DOHH2 (cell line): Measurements from ENCODE around the gene THTPA.

Experiments used
- H3F3A ChIP-seq: fragments of 200-600 bp; sonication (generic), shearing (Covaris generic); 2 replicates; pipeline ENCODE4 v1.6.0; 2016; ENCODE audit warnings: antibody characterized with exemption, mild to moderate bottlenecking; ENCODE audit not compliant: control insufficient read depth, insufficient read depth
- H3K27ac ChIP-seq: fragments of 200-600 bp; sonication (generic); 2 replicates; pipeline ENCODE4 v1.5.1; 2014; ENCODE audit warnings: low read depth, mild to moderate bottlenecking, low read length, moderate library complexity
- H3K27me3 ChIP-seq: fragments of 200-600 bp; sonication (generic); 2 replicates; pipeline ENCODE4 v1.6.1; 2014; ENCODE audit warnings: mild to moderate bottlenecking, low read length, mixed read lengths; ENCODE audit not compliant: control insufficient read depth
- H3K36me3 ChIP-seq: fragments of 200-600 bp; sonication (generic); 2 replicates; pipeline ENCODE4 v1.6.1; 2014; ENCODE audit warnings: mild to moderate bottlenecking, low read length, moderate library complexity, mixed read lengths; ENCODE audit not compliant: control insufficient read depth
- H3K4me1 ChIP-seq: fragments of 200-600 bp; sonication (generic); 2 replicates; pipeline ENCODE4 v1.6.1; 2014; ENCODE audit warnings: mild to moderate bottlenecking, low read length, mixed read lengths; ENCODE audit not compliant: control insufficient read depth
- H3K4me2 ChIP-seq: fragments of 200-600 bp; sonication (generic); 2 replicates; pipeline ENCODE4 v1.6.0; 2014; ENCODE audit warnings: mild to moderate bottlenecking, low read length, moderate library complexity
- H3K4me3 ChIP-seq: fragments of 200-600 bp; sonication (generic); 2 replicates; pipeline ENCODE4 v1.5.1; 2014; ENCODE audit warnings: mild to moderate bottlenecking, low read length, mixed read lengths
- H3K79me2 ChIP-seq: fragments of 200-600 bp; sonication (generic); 2 replicates; pipeline ENCODE4 v1.6.1; 2014; ENCODE audit warnings: mild to moderate bottlenecking, low read length, mixed read lengths; ENCODE audit not compliant: control insufficient read depth
- H3K9me2 ChIP-seq: fragments of 200-600 bp; sonication (generic); replicated peaks from 2 replicates; pipeline ENCODE4 v1.6.1; 2014; ENCODE audit warnings: mild to moderate bottlenecking, low read length, mixed read lengths; ENCODE audit not compliant: control insufficient read depth
- H3K9me3 ChIP-seq: fragments of 200-600 bp; sonication (generic); 2 replicates; pipeline ENCODE4 v1.6.1; 2014; ENCODE audit warnings: antibody characterized with exemption, low read length, mixed read lengths; ENCODE audit not compliant: control insufficient read depth, insufficient read depth
- H4K20me1 ChIP-seq: fragments of 200-600 bp; sonication (generic); 2 replicates; pipeline ENCODE4 v1.6.0; 2014; ENCODE audit warnings: low read depth, mild to moderate bottlenecking, antibody characterized with exemption, low read length, moderate library complexity; ENCODE audit not compliant: control insufficient read depth, insufficient read depth
- CTCF ChIP-seq: fragments of 200-600 bp; sonication (generic); IDR thresholded peaks from one replicate; pipeline ENCODE4 v1.5.1; 2014; ENCODE audit warnings: antibody characterized with exemption, mild to moderate bottlenecking, low read depth, low read length; ENCODE audit not compliant: poor library complexity, severe bottlenecking
- EZH2phosphoT487 ChIP-seq: fragments of 200-600 bp; sonication (generic); IDR thresholded peaks from 2 replicates; pipeline ENCODE4 v1.6.1; 2017; ENCODE audit warnings: borderline replicate concordance, mild to moderate bottlenecking, antibody characterized with exemption, low read length, moderate library complexity, mixed read lengths

THTPA gene

GRCh38 chr14:23577004-23577681 is 21.1 kb downstream of the THTPA start:
- no peak for TF ChIP-seq EZH2phosphoT487
- no peak for TF ChIP-seq CTCF
- Histone ChIP-seq H3K79me2 (no peaks in the 10 kb centered on the region), H3K4me3 (no peak overlapping the region), H3K4me2 (no peak overlapping the region), H3K27ac (no peak overlapping the region), H3K27me3 (peaks cover 30% of the 10 kb centered on the region), H3K4me1 (peaks cover 4% of the 10 kb centered on the region; the same call in 1 of the 2 replicates), H3K9me3 (no peaks in the 10 kb centered on the region), H3F3A (no peaks in the 10 kb centered on the region), H3K9me2 (no peaks in the 10 kb centered on the region), H4K20me1 (no peaks in the 10 kb centered on the region), H3K36me3 (no peaks in the 10 kb centered on the region)

- Histone ChIP-seq H3K4me1 (peaks cover 4% of the 10 kb centered on the region; the same call in 1 of the 2 replicates), H3K4me3 (no peak overlapping the region), H3F3A (no peaks in the 10 kb centered on the region), H3K27me3 (peaks cover 30% of the 10 kb centered on the region), H3K9me2 (no peaks in the 10 kb centered on the region), H4K20me1 (no peaks in the 10 kb centered on the region), H3K4me2 (no peak overlapping the region), H3K36me3 (no peaks in the 10 kb centered on the region), H3K79me2 (no peaks in the 10 kb centered on the region), H3K27ac (no peak overlapping the region), H3K9me3 (no peaks in the 10 kb centered on the region)
- TF ChIP-seq CTCF, result no peak
- no peak for TF ChIP-seq EZH2phosphoT487
These were observed 21.8 kb downstream of the THTPA start for GRCh38 chr14:23577710-23578392.

- H3K36me3 ChIP-seq, result no peaks in the 10 kb centered on the region
- H3K4me3 ChIP-seq, result no peak within 1 kb of the TSS
- no peak within 1 kb of the TSS for H3K27ac ChIP-seq
- peaks cover 30% of the 10 kb centered on the region for H3K27me3 ChIP-seq
- H3K4me2 ChIP-seq, result no peak within 1 kb of the TSS
- H3K9me3 ChIP-seq, result no peaks in the 10 kb centered on the region
- no peaks in the 10 kb centered on the region for H3K9me2 ChIP-seq
- TF ChIP-seq EZH2phosphoT487, result no peak
- TF ChIP-seq CTCF, result no peak
- H3F3A ChIP-seq, result no peaks in the 10 kb centered on the region
- no peaks in the 10 kb centered on the region for H3K79me2 ChIP-seq
- H4K20me1 ChIP-seq, result no peaks in the 10 kb centered on the region
- H3K4me1 ChIP-seq, result peaks cover 4% of the 10 kb centered on the region; the same call in 1 of the 2 replicates
These were observed 22.7 kb downstream of the THTPA start, which contains the start of gene JPH4 for GRCh38 chr14:23578560-23579310. JPH4 (minus strand) TSS chr14:23578790; CDS start chr14:23577453, 1,337 bp downstream.
